Measurements from ENCODE around the gene LPP. TPM values are rescaled to one million over a fixed set of nuclear protein-coding genes. Genes with fewer than 3 reads are reported as not detected.

Gene LPP
- total RNA-seq, 3 donors from 2014 or later (not counting 1 experiment from before 2014, with no cell fraction given) = 137 to 163 (median 149) TPM

DNA sequence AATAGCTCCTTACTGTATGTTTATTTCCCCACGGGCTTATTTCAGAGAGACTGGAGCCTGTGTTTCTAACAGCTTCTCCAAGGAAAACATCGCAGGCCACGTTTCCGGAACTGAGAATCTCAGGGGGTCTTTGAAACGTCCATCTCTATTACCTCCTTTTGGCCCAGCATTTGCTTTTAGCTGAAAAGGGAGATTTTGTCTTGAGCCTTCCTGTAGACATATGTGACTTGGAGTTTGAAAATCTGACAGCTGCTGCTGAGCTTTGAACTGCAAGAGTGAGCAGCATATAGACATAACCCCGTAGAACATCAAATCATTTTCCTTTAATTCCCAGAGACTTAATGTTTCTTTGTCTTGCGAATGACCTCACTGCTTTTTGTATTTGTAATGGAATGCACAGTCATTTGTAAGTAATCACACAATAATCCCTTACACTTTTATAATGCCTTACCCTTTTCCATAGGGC is 54.6 kb downstream of the LPP start:
- Mint-ChIP-seq H3K27ac (no peak overlapping the region), H3K36me3 (no peaks in the 10 kb centered on the region), H3K27me3 (ENCODE audit: low read depth in 2 of 2) (no peaks in the 10 kb centered on the region), H3K4me3 (no peak overlapping the region), H3K4me1 (peaks cover 46 to 47% of the 10 kb centered on the region in 2 donors), H3K9me3 (no peaks in the 10 kb centered on the region)
- no peak for ATAC-seq
- DNase-seq = no peak
- intact Hi-C loops (cut with micrococcal nuclease) = no loop called here
- 94% methylated on average over 6 of the region's 7 CpGs for WGBS (ENCODE audit: insufficient coverage)
- Histone ChIP-seq H3K27me3 (ENCODE audit: control insufficient read depth, insufficient read depth, low read length) (no peaks in the 10 kb centered on the region), H3K36me3 (ENCODE audit: control insufficient read depth, insufficient read depth, low read length) (peaks cover 4% of the 10 kb centered on the region), H3K9me3 (ENCODE audit: control insufficient read depth, insufficient read depth, low read length) (no peaks in the 10 kb centered on the region), H3K27ac (ENCODE audit: low read length) (no peak overlapping the region), H3K4me3 (ENCODE audit: low read length) (no peak overlapping the region), H3K4me1 (ENCODE audit: control insufficient read depth, insufficient read depth, low read length) (no peaks in the 10 kb centered on the region)
- no peak for TF ChIP-seq CTCF (IDR thresholded peaks at IDR 0.05)

DNA sequence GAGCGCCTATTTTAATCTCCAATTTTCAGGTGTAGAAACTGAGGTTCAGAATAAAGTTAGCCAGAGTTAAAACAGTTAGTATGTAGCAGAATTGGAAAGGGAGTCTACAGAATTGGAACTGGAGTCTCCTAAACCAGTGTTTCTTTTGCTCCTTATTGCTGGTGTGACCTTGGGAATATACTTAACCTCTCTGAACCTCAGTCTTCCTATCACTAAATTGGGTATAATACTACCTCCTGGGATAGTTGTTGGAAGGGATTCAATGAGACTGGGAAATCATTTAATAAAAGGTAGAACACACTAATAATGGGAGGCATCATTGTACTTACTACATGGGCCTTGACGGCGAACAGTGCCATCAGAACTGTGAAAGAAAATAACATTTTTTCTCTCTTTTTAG is 55.1 kb downstream of the LPP start:
- Histone ChIP-seq H3K9me3 (ENCODE audit: control insufficient read depth, insufficient read depth, low read length) (no peaks in the 10 kb centered on the region), H3K27me3 (ENCODE audit: control insufficient read depth, insufficient read depth, low read length) (no peaks in the 10 kb centered on the region), H3K36me3 (ENCODE audit: control insufficient read depth, insufficient read depth, low read length) (peaks cover 4% of the 10 kb centered on the region), H3K4me1 (ENCODE audit: control insufficient read depth, insufficient read depth, low read length) (no peaks in the 10 kb centered on the region), H3K4me3 (ENCODE audit: low read length) (no peak overlapping the region), H3K27ac (ENCODE audit: low read length) (no peak overlapping the region)
- no peak for TF ChIP-seq CTCF (IDR thresholded peaks at IDR 0.05)
- intact Hi-C loops (cut with micrococcal nuclease) = no loop called here
- WGBS (ENCODE audit: insufficient coverage) = 67% methylated on average over 3 of the region's 3 CpGs
- Mint-ChIP-seq H3K4me1 (peaks cover 42 to 43% of the 10 kb centered on the region in 2 donors), H3K27ac (no peak overlapping the region), H3K4me3 (no peak overlapping the region), H3K27me3 (ENCODE audit: low read depth in 2 of 2) (no peaks in the 10 kb centered on the region), H3K9me3 (no peaks in the 10 kb centered on the region), H3K36me3 (no peaks in the 10 kb centered on the region)
- ATAC-seq (no peak), DNase-seq (no peak)

GRCh38 chr3:188209740-188210139 is 55.8 kb downstream of the LPP start:
- Histone ChIP-seq H3K27me3 (ENCODE audit: control insufficient read depth, insufficient read depth, low read length) (no peaks in the 10 kb centered on the region), H3K9me3 (ENCODE audit: control insufficient read depth, insufficient read depth, low read length) (no peaks in the 10 kb centered on the region), H3K27ac (ENCODE audit: low read length) (no peak overlapping the region), H3K36me3 (ENCODE audit: control insufficient read depth, insufficient read depth, low read length) (peaks cover 4% of the 10 kb centered on the region), H3K4me1 (ENCODE audit: control insufficient read depth, insufficient read depth, low read length) (no peaks in the 10 kb centered on the region), H3K4me3 (ENCODE audit: low read length) (no peak overlapping the region)
- no peak overlapping the region for H3K27ac Mint-ChIP-seq
- DNase-seq (no peak), ATAC-seq (no peak)
- H3K36me3 Mint-ChIP-seq = no peaks in the 10 kb centered on the region
- no peaks in the 10 kb centered on the region for H3K9me3 Mint-ChIP-seq
- TF ChIP-seq CTCF (IDR thresholded peaks at IDR 0.05) = no peak
- no peaks in the 10 kb centered on the region for H3K27me3 Mint-ChIP-seq (ENCODE audit: low read depth in 2 of 2)
- H3K4me1 Mint-ChIP-seq = peaks cover 35 to 36% of the 10 kb centered on the region in 2 donors
- intact Hi-C loops (cut with micrococcal nuclease) = no loop called here
- WGBS (ENCODE audit: insufficient coverage) = no CpG with 5 or more reads among the region's 1 CpG
- H3K4me3 Mint-ChIP-seq = no peak overlapping the region

- Mint-ChIP-seq H3K4me1 (peaks cover 39 to 44% of the 10 kb centered on the region in 2 donors), H3K4me3 (no peak overlapping the region), H3K36me3 (no peaks in the 10 kb centered on the region), H3K27me3 (ENCODE audit: low read depth in 2 of 2) (no peaks in the 10 kb centered on the region), H3K27ac (no peak overlapping the region), H3K9me3 (no peaks in the 10 kb centered on the region)
- TF ChIP-seq CTCF (IDR thresholded peaks at IDR 0.05) = no peak
- DNase-seq (no peak), ATAC-seq (no peak)
- H3K4me1 ChIP-seq (ENCODE audit: control insufficient read depth, insufficient read depth, low read length) = no peaks in the 10 kb centered on the region
- H3K27me3 ChIP-seq (ENCODE audit: control insufficient read depth, insufficient read depth, low read length) = no peaks in the 10 kb centered on the region
- intact Hi-C loops (cut with micrococcal nuclease) = no loop called here
- H3K27ac ChIP-seq (ENCODE audit: low read length) = no peak overlapping the region
- no peak overlapping the region for H3K4me3 ChIP-seq (ENCODE audit: low read length)
- no peaks in the 10 kb centered on the region for H3K9me3 ChIP-seq (ENCODE audit: control insufficient read depth, insufficient read depth, low read length)
- WGBS (ENCODE audit: insufficient coverage) = 91% methylated on average over 4 of the region's 4 CpGs
- peaks cover 4% of the 10 kb centered on the region for H3K36me3 ChIP-seq (ENCODE audit: control insufficient read depth, insufficient read depth, low read length)
Observed at GRCh38 chr3:188211476-188211875, 57.5 kb downstream of the LPP start.
